K562 (cell line): ENCODE data around the gene RSPRY1.

Experiments used
- MTA3 ChIP-seq: fragments of 450-650 bp; formaldehyde crosslinking; IDR thresholded peaks from 2 replicates; pipeline ENCODE4 v1.6.1; 2017; ENCODE audit warnings: mild to moderate bottlenecking, borderline replicate concordance
- RAD21 ChIP-seq, 2 experiments: fragments of 250-450 bp in 1 of 2; fragments of 450-650 bp in 1 of 2; sonication (Bioruptor Pico) in 1 of 2; formaldehyde crosslinking in 1 of 2; IDR thresholded peaks in 1 of 2; conservative IDR thresholded peaks in 1 of 2; 2 replicates each; pipeline versions ENCODE4 v1.4.0 to v1.8.0; 2020 to 2022; ENCODE audit warnings: mild to moderate bottlenecking in 2 of 2, moderate library complexity in 1 of 2
- TAF1 ChIP-seq: IDR thresholded peaks from 2 replicates; pipeline ENCODE4 v1.6.1; 2011; ENCODE audit warnings: mild to moderate bottlenecking, low read length, moderate library complexity; ENCODE audit not compliant: insufficient read depth, control insufficient read depth, severe bottlenecking; ENCODE audit errors: extremely low read depth
- ZBTB8A ChIP-seq: fragments of 450-650 bp; IDR thresholded peaks from 2 replicates; pipeline ENCODE4 v1.6.1; 2018; ENCODE audit warnings: mild to moderate bottlenecking, moderate library complexity; ENCODE audit not compliant: partially characterized antibody
- ZNF395 ChIP-seq: fragments of 200-800 bp; sonication (Bioruptor generic); IDR thresholded peaks from 2 replicates; pipeline ENCODE4 v1.6.1; 2017; ENCODE audit warnings: missing genetic modification characterization, missing compliant biosample characterization
- ZNF561 ChIP-seq: fragments of 450-650 bp; formaldehyde crosslinking; conservative IDR thresholded peaks from 2 replicates; pipeline ENCODE4 v1.4.0; 2020; ENCODE audit warnings: mild to moderate bottlenecking, moderate library complexity
- TF ChIP-seq, protein P1 (sequence below): fragments of 250-450 bp; sonication (Bioruptor Pico); IDR thresholded peaks from 2 replicates; pipeline ENCODE4 v1.5.0; 2021; ENCODE audit warnings: mild to moderate bottlenecking, borderline replicate concordance
- TF ChIP-seq, protein P2 (sequence below): IDR thresholded peaks from 2 replicates; pipeline ENCODE4 v1.6.1; 2014; ENCODE audit warnings: antibody characterized with exemption

GRCh38 chr16:57264950-57265371 lies 78.8 kb downstream of the RSPRY1 start:
- TF ChIP-seq ZBTB8A (no peak), TAF1 (no peak), RAD21 (CRISPR knock-in tag; conservative IDR thresholded peaks at IDR 0.05 in 1 of 2, IDR thresholded peaks at IDR 0.05 in 1 of 2) (no peak), ZNF395 (CRISPR knock-in tag) (no peak), ZNF561 (CRISPR knock-in tag) (no peak), MTA3 (no peak)
- TF ChIP-seq, protein P1, sequence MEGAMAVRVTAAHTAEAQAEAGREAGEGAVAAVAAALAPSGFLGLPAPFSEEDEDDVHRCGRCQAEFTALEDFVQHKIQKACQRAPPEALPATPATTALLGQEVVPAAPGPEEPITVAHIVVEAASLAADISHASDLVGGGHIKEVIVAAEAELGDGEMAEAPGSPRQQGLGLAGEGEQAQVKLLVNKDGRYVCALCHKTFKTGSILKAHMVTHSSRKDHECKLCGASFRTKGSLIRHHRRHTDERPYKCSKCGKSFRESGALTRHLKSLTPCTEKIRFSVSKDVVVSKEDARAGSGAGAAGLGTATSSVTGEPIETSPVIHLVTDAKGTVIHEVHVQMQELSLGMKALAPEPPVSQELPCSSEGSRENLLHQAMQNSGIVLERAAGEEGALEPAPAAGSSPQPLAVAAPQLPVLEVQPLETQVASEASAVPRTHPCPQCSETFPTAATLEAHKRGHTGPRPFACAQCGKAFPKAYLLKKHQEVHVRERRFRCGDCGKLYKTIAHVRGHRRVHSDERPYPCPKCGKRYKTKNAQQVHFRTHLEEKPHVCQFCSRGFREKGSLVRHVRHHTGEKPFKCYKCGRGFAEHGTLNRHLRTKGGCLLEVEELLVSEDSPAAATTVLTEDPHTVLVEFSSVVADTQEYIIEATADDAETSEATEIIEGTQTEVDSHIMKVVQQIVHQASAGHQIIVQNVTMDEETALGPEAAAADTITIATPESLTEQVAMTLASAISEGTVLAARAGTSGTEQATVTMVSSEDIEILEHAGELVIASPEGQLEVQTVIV, result no peak
- TF ChIP-seq, protein P2, sequence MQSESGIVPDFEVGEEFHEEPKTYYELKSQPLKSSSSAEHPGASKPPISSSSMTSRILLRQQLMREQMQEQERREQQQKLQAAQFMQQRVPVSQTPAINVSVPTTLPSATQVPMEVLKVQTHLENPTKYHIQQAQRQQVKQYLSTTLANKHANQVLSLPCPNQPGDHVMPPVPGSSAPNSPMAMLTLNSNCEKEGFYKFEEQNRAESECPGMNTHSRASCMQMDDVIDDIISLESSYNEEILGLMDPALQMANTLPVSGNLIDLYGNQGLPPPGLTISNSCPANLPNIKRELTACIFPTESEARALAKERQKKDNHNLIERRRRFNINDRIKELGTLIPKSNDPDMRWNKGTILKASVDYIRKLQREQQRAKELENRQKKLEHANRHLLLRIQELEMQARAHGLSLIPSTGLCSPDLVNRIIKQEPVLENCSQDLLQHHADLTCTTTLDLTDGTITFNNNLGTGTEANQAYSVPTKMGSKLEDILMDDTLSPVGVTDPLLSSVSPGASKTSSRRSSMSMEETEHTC, result no peak
